Peyer's patch (tissue), 4 donors: ENCODE results near the gene NAT10. TPM values are rescaled to one million over a fixed set of nuclear protein-coding genes. Genes with fewer than 3 reads are reported as not detected.
A peak's percentile ranks its signal among the peaks of the same experiment; 100 is the strongest.

Experiments used
- DNase-seq, 3 donors: peaks; one replicate each; pipeline ENCODE4 v3.0.0-alpha.2; 2017 to 2019
- H3K27ac ChIP-seq, 4 donors: fragments of 200-600 bp; sonication (generic); one replicate each; pipeline ENCODE4 v1.5.1; 2016 to 2019
- H3K27me3 ChIP-seq, 2 donors: fragments of 200-600 bp; sonication (generic); one replicate each; pipeline ENCODE4 v1.5.1; 2019
- H3K36me3 ChIP-seq, 3 donors: fragments of 200-600 bp; sonication (generic); one replicate each; pipeline ENCODE4 v1.5.1; 2016 to 2019
- H3K4me1 ChIP-seq, 4 donors: fragments of 200-600 bp; sonication (generic); one replicate each; pipeline ENCODE4 v1.5.1; 2016 to 2019
- H3K4me3 ChIP-seq, 4 donors: fragments of 200-600 bp; sonication (generic); 1 replicate in 3 of 4; 2 replicates in 1 of 4; pipeline ENCODE4 v1.5.1; 2016 to 2019; ENCODE audit warnings: mild to moderate bottlenecking in 1 of 4
- H3K9me3 ChIP-seq, 4 donors: fragments of 200-600 bp; sonication (generic); one replicate each; pipeline ENCODE4 v1.5.1; 2016 to 2019; ENCODE audit warnings: mild to moderate bottlenecking in 1 of 4
- CTCF ChIP-seq, 6 experiments: fragments of 450-650 bp in 4 of 6; fragments of 200-600 bp in 2 of 6; sonication (generic) in 1 of 6; IDR thresholded peaks; one replicate each; pipeline ENCODE4 v1.5.1; 2017 to 2019; ENCODE audit warnings: antibody characterized with exemption in 6 of 6, mild to moderate bottlenecking in 3 of 6, moderate library complexity in 1 of 6
- POLR2A ChIP-seq, 2 donors: fragments of 450-650 bp; IDR thresholded peaks; one replicate each; pipeline ENCODE4 v1.5.1; 2017; ENCODE audit warnings: antibody characterized with exemption in 2 of 2, mild to moderate bottlenecking in 2 of 2, moderate library complexity in 2 of 2
- total RNA-seq, 4 donors: library from RNA; depleted of rRNA; stranded (reverse); fragments of >200 nt; gene quantifications; one replicate each; pipeline ENCODE4 v1.1.0, GENCODE V29; 2016

The NAT10 gene
- total RNA-seq, 4 donors from 2014 or later, result 13.3 to 56.9 (median 24.2) TPM

GRCh38 chr11:34189191-34189590 is 83.8 kb downstream of the NAT10 start:
- TF ChIP-seq CTCF (IDR thresholded peaks at IDR 0.05), result no peak
- TF ChIP-seq POLR2A (IDR thresholded peaks at IDR 0.05), result no peak
- Histone ChIP-seq H3K27ac (no peak overlapping the region), H3K36me3 (no peaks in the 10 kb centered on the region)

GRCh38 chr11:34190192-34191139 is 85.0 kb downstream of the NAT10 start:
- Histone ChIP-seq H3K4me3 (no peak overlapping the region), H3K27me3 (no peaks in the 10 kb centered on the region), H3K36me3 (no peaks in the 10 kb centered on the region), H3K4me1 (peaks cover 0 to 7% (median 0%) of the 10 kb centered on the region in 4 donors), H3K9me3 (no peaks in the 10 kb centered on the region), H3K27ac (no peak overlapping the region)
- no peak for DNase-seq
- TF ChIP-seq POLR2A (IDR thresholded peaks at IDR 0.05) (no peak), CTCF (IDR thresholded peaks at IDR 0.05) (no peak)

More at GRCh38 chr11:34189191-34189590, 83.8 kb downstream of the NAT10 start:
- Histone ChIP-seq H3K4me3 (no peak overlapping the region), H3K27me3 (no peaks in the 10 kb centered on the region), H3K9me3 (no peaks in the 10 kb centered on the region), H3K4me1 (peaks cover 0 to 7% (median 0%) of the 10 kb centered on the region in 4 donors)
- DNase-seq, result no peak

DNA sequence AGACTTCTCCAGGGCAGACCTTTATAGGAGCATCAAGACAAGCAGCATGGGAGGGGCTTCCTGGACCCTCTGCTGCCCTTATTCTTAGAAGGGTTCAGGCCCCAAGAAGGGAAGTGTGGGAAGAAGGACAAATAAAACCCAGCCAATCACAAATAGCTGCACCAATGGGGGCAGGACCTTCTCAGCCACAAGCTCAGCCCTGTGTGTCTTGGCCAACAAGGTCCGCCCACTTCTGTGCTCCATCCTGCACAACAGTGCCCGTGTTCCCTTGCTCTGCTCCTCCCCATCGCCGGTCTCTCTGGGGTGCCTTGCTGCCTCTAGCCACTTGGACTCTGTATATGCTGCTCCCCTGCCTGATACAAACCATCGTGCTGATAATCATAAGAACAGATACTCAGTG is 86.1 kb downstream of the NAT10 start:
- no peaks in the 10 kb centered on the region for H3K36me3 ChIP-seq
- H3K27ac ChIP-seq, result peak overlapping the region in 1 of 4 donors; percentile 35
- peaks cover 0 to 7% (median 0%) of the 10 kb centered on the region in 4 donors for H3K4me1 ChIP-seq

GRCh38 chr11:34192481-34193401 is 87.3 kb downstream of the NAT10 start:
- Histone ChIP-seq H3K27ac (peak overlapping the region; percentile 35 to 53 (median 46)), H3K27me3 (no peaks in the 10 kb centered on the region), H3K4me1 (peaks cover 0 to 7% (median 0%) of the 10 kb centered on the region in 4 donors), H3K36me3 (no peaks in the 10 kb centered on the region), H3K4me3 (no peak overlapping the region), H3K9me3 (no peaks in the 10 kb centered on the region)
- TF ChIP-seq CTCF (IDR thresholded peaks at IDR 0.05) (no peak), POLR2A (IDR thresholded peaks at IDR 0.05) (no peak)
- peak in 1 of 3 donors; percentile 69 for DNase-seq

More for the DNA sequence above, 86.1 kb downstream of the NAT10 start:
- TF ChIP-seq CTCF (IDR thresholded peaks at IDR 0.05) (no peak), POLR2A (IDR thresholded peaks at IDR 0.05) (no peak)
- no peaks in the 10 kb centered on the region for H3K9me3 ChIP-seq
- no peak overlapping the region for H3K4me3 ChIP-seq
- no peak for DNase-seq
- no peaks in the 10 kb centered on the region for H3K27me3 ChIP-seq

DNA sequence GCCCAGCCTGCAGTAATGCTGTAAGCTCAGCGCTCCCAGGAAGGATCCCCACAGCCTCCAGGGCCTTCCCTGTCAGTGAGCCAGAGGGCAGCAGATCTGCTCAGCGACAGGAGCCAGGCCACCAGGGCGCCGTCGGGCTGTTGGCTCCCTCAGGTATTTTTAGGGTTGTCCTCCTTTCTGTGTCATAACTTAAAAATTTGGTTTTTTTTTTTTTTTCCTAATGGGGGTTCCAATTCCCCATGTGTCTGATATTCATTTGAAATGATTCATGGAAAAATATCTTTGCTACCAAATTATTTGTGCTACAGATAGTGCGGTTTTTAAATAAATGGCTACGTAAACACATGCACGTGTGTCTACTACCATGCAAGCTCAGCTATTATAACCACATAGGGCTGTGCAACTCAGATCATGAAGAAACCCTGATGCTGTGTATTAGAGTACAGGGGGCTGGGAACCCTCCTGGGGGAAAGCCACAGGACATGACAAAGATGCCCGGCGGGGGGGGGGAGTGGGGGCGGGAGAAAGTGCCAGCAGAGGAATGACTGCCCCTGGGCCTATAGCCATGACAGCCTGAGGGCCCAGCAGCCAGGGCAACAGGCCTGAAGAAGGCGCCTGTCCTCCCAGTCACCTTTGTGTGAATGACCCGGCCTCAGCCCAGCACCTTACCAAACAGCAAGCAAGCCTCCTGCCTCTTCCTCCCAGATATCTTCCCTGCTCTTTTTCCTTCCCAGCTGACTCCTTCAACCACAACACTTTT is 89.3 kb downstream of the NAT10 start:
- no peak overlapping the region for H3K27ac ChIP-seq
- no peaks in the 10 kb centered on the region for H3K9me3 ChIP-seq
- peaks cover 0 to 7% (median 0%) of the 10 kb centered on the region in 4 donors for H3K4me1 ChIP-seq
- H3K27me3 ChIP-seq, result no peaks in the 10 kb centered on the region
- H3K4me3 ChIP-seq, result no peak overlapping the region
- no peak for TF ChIP-seq CTCF (IDR thresholded peaks at IDR 0.05)
- no peak for TF ChIP-seq POLR2A (IDR thresholded peaks at IDR 0.05)
- no peaks in the 10 kb centered on the region for H3K36me3 ChIP-seq
- no peak for DNase-seq
